GM19043 (cell line): ENCODE data around the gene BRICD5.

ENCODE experiments used
- ATAC-seq: cut with Tn5 transposase; IDR thresholded peaks from one replicate; pipeline ENCODE4 v1.9.1; 2021; ENCODE audit warnings: low read depth; ENCODE audit not compliant: unreplicated experiment

BRICD5 gene

DNA sequence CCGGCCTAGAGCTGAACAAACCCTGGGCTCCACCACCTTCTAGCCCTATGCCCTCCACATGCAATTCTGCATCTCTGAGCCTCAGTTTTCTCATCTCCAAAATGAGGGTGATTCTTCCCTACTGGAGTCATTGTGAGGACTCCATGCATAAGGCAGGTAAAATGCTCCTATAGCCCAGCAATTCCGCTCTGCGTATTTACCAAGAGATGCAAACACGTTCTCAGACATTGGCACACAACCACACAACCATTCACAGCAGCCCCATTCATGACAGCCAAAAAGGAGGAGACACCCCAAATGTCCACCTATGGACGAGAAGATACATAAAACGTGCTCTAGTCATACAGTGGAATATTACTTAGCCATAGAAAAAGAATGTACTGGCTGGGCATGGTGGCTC is 10.3 kb downstream of the BRICD5 start:
- ATAC-seq: no peak

DNA sequence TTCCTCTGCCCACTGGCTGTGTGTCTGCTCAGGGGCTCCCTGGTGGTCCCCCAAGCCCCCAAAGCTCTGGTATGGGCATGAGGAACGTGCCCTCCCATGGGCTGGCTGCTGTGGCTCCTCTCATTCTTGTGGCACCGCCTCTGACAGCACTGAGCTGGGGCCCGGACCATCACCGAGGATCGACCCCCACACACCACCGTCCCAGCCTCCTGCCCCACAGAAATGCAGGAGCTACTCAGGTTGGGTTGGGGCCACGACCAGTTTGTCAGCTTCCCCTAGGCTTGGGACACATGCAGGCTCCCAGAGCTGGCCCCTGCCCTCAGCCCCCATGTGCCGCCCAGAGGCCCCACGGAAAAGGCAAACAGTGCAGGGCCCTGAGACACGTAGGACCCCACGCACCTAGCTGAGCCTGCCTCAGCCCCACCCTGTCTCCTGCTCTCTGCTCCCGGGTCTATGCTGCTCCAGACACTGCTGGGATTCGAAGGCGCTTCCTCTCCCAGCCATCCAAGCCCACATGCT is 11.0 kb downstream of the BRICD5 start:
- no peak for ATAC-seq

DNA sequence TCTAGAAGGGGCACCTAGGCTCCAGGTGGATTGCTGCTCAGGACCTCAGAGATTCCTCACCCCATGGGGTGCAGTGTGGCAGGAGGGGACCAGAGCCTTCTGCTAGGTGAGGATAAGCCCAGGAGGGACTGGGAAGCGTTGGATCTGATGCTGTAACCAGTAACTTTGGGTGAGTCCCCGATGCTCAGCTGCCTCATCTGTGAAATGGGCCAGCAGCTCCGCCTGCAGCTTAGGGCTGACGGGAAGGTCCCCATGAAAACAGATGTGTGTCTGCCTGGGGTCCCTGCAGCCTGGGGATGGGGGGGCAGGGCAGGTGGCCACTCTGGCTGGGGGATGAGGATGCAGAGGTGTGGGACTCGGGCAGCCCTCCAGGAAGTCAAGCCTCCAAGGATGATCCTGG is 11.6 kb downstream of the BRICD5 start:
- no peak for ATAC-seq

DNA sequence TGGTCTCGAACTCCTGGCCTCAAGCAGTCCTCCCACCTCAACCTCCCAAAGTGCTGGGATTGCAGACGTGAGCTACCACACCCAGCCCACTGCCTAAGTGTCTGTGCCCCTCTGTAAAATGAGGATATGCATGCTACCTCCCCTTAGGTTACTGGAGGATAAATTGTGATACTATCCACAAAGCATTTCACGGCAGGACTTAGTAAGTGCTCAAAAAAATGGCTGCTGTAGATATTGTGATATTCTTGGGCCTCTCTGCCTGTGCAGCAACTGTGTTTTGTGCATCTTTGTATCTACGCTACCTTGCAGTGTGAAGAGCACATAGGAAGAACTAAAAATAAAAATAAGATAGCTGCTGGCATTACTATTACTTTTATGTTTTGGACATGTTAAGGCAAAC is 12.4 kb downstream of the BRICD5 start:
- ATAC-seq: no peak

DNA sequence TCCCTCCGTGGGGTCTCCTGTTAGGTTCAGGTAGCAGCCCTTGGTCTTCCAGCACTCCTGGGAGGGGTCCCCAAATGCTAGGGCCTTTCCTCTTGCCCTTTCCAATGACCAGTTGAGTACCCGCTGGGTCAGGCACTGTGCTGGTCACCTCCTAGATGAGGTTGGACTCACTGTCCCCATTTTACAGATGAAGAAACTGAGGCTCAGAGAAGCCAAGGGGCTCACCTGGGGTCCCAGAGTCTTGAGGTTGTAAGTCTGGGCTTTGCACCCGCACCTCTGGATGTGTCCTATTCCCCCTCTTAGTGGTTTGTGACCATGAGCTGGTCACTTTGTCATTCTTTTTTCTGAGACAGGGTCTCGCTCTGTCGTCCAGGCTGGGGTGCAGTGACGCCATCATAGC is 12.9 kb downstream of the BRICD5 start:
- no peak for ATAC-seq

DNA sequence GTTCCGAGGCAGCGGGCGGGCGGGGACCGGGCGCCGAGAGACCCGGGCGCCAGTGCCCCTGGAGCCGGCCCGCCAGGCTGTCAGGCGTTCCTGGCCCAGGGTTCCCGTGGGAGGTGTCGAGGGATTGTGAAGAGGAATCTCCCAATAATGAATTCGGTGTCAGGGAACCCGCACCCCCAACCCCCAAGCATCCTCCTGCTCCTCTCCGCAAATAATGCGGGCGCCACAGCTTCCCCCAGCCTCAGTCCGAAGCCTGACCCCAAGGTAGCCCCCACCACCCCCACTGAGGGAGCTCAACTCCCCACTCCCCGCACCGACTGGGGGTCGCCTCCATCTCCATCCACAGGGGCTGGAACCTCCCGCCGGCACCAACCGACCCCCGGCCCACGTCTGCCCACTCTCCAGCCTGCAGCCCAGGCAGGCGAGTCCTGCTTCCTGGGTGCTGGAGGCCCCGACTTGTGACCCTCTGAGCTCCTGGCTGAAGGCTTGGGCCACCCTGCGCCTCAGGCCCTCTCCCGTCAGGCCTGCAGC is 13.6 kb downstream of the BRICD5 start:
- ATAC-seq: no peak

DNA sequence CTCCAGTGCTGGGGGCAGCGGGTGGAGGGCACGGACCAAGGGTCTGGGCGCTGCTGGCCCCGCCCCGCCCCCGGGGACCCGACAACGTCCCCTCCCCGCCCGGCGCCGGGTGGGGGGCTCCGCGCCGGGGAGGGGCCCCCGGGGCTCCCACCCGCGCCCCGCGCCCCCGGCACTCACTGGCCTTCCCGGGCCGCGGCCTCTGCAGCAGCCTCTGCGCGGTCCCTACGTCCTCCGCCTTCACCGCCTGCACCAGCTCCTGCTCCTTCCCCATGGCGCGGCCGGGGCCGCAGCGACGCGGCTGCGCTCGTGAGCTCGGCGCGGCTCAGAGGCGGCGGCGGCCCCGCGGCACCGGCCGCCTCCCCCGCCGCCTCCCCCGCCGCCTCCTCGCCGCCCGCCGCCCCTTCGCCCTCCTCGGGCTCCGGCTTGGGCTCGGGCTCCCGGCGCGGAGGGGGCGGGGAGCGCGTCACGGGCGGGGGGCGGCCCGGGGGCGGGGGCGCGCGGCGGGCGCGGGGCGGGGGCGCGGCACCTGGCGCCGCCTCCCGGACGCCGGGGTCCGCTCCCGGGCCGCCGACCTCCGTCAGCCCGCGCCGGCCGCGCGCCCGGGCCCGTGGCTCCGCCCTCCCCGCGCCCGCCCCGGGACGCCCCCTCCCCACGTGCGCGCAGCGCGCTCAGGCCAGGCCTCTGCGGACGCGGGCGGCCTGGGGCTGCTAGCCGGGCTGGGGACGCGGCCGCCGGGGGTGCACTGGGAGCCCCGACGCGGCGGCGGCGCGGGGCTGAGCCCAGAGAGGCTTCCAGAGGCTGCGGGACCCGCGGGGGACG is 14.3 kb downstream of the BRICD5 start, which contains the start of gene CASKIN1:
CASKIN1 (minus strand) TSS at position 444 of the 819 bp plus-strand sequence; CDS start at position 271, 173 bp downstream.
- no peak for ATAC-seq

DNA sequence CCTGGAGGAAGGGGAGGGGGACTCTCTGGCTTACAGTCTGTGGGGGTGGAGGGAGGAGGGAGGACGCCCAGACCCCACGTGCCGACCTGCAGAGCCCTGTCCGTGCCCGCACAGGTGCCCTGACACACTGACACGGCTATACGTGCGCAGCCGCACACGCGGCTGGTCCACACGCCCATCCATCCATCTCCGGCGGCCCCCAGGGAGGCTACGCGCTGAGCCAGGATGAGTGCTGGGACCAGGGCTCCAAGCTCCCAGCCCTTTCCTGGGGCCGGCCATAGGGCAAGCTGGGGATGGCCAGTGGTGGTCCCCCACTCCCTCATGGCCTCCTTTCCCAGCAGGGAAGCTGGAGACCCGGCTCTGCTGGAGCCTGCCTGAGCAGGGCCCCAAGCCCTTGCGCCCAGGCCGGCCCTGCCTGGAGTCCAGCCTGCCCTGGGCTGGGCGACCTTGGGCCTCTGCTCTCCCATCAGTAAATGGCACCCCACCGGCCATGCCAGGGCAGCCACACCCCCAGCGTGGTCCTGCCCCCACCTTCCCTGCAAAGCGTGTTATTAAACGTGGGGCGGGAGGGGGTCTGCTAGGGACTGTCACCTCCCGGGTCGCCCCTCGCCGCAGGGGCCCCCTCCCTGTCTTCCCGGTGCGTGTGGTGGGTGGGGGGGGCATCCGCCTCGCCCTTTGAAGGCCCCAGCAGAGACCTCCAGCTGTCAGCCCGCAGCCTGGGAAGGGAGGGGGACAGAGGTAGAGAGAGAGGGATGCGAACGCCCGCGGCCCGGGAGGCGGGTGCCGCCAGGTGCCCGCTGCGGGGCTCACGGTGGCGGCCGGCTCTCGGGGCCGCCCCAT is 15.1 kb downstream of the BRICD5 start:
- ATAC-seq: no peak

DNA sequence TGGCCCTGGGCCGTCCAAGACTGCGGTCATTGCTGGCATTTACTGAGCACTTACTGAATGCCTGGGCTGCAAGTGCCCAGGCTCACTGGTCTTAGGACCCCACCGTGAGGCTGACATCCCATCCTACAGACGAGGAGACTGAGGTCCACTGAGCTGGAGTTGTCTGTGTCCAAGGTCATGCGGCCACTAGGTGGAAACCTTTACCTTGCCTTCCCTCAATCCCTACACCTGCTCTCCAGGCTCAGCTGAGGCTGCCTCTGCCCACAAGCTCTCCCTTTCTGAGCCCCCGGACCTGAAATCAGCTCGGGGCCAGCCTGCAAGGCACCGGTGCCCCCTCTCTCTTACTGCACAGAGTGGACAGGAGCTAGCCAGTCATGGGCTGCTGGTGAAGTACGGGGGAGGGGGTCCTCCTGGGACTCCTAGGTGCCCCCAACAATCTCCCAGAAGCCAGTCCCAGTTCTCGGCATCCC is 15.8 kb downstream of the BRICD5 start:
- ATAC-seq: no peak

DNA sequence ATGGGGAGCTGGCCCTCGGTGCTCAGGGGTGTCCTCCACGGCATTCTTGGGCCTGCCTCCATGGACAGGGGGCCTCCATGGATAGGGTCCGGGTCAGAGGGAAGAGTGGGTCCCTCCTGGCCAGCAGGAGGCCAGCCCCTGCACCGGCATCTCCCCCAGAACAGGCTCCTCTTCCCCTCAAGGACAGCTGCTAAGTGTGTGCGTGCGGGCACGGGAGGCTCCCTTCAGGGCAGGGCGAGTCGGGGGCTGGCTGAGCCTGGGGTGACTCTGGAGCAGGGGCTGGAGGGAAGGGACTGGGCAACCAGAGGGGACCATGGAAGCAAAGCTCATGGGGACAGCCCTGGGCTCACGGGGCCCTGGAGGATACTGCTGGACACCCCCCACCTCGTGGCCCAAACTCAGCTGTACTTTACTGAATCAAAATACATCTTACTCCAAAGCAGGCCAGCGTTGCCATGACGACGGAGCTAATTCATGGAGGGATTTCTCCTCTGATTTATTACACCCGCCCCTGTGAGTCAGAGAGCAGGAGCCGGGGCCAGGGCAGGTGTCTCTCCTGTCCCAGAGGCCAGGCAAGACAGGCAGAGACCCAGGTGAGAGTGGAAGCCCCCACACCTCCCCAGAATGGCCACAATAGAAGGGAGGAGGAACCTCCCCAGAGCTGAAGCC is 16.4 kb downstream of the BRICD5 start:
- no peak for ATAC-seq

DNA sequence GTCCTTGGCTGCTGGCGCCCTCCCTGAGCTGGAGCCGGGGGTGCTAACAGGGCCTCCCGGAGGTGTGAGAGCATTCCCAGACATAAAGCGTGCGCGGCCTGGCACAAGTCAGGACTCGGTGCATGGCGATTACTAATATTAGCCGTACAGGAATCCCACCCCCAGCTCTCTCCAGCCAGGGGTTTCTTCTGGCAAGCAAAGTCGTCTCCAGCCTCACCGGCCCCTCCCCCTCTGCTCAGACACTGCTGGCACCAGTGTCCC is 19.3 kb downstream of the BRICD5 start:
- no peak for ATAC-seq

DNA sequence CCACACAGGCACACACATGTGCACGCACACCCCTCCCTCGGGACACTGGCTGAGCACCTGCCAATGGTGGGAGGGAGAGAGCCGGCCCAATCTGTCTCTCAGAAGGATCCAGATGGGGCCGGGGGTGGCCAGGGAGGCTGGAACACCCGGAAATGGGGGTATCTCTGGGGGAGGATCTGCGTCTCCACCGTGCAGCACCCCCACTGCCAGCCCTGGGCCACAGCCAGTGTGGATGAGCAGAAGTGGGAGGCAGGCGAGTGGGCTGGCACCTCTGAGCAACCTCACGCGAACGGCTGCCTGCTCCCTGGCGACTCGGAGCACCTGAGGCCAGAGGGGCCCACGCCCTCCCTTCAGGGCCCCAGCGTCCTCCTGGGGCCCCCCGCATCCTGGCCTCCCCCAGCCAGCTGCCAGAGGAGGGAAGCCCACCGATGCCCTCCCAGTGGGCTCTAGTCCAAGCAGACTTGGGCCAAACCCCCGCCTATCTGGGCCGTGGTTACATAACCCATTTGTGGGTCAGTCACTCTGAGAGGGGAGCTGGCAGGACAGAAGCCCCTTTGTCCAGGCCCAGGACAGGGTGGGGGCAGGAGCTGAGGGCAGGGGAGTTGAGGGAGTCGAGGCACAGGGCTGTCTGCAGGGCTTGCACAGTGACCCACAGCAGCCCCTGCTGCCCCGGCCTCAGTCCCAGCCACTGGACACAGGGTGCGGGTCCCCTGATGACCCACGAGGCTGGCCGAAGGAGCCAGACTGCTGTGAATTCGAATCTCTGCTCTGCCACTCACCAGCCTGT is 19.8 kb downstream of the BRICD5 start:
- no peak for ATAC-seq

DNA sequence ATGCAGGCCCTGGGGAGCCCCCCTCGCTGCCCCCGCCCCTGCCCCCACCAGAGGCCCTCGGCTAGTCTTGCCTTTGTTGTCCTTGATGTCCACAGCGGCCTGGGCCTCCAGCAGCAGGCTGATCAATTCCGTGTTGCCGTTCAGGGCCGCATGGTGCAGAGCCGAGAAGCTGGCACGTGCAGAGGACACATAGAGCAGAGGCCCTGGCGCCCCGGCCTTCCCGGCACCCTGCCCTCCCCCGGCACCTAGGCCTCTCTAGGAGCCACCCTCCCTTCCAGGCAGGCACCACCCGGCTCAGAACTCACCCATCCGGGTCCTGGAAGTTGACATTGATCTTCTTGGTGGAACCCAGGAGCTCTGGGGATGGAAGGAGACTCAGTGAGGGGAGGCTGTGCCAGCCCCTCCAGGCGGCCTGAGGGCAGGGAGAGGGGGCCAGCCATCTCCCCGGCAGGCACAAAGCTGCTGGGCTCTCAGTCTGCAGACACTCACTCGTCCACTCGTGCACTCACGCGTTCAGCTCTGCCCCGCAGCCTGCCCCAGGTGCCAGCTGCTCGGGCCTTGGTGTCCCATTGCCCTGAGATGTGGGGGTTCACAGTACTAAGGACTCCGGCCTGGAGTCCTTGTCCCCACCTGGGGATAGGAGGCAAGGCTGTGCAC is 20.5 kb downstream of the BRICD5 start:
- ATAC-seq: no peak

DNA sequence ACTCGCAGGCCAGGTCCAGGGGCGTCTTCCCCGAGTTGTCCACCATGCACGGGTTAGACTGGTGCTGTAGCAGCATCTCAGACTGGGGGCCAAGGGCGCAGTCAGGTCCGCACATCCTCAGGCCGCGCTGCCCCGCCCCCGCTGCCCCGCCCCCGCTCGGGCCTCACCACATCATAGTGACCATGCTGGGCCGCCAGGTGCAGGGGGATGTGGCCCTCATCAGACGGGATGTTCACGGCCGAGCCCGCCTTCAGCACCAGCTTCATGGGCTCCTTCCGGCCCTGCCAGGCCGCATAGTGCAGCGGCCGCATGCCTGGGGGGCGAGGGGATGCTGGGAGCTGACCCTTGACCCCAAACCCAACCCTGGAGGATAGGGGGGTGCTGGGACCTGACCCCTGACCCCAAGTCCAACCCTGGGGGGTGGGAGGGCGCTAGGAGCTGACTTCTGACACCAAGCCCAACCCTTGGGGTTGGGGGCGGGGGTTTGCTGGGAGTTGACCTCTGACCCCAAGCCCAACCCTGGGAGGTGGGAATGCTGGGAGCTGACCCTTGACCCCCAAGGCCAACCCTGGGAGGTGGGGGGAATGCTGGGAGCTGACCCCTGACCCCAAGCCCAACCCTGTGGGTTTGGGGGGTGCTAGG is 21.3 kb downstream of the BRICD5 start:
- no peak for ATAC-seq

DNA sequence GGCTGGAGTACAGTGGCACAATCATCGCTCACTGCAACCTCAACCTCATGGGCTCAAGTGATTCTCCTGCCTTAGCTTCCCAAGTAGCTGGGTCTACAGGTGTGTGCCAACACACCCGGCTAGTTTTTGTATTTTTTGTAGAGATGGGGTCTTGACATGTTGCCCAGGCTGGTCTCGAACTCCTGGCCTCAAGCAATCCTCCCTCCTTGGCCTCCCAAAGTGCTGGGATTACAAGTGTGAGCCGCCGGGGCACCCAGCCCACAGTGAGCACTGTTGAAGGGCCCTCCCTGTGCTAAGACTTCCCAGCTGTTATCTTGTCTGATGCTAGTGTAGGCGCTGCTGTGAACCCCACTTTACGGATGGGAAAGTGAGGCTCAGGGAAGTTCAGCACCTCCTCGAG is 22.3 kb downstream of the BRICD5 start:
- no peak for ATAC-seq

DNA sequence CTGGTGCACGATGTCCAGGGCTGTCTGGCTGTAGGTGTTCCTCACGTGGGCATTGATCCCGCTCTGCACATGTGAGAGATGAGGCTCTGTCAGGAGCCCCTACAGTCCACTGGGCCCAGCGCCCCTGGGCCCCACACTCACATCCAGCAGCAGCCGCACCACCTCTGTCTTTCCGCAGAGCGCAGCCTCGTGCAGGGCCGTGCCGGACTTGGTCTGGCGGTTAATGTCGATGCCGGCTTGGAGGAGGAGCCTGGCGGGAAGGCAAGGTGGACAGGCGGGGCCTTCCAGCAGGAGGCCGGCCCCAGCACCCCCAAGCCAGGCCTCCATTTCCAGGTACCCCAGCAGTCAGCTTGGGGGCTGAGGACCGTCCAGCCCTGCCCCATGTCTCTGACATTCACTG is 23.5 kb downstream of the BRICD5 start:
- no peak for ATAC-seq

DNA sequence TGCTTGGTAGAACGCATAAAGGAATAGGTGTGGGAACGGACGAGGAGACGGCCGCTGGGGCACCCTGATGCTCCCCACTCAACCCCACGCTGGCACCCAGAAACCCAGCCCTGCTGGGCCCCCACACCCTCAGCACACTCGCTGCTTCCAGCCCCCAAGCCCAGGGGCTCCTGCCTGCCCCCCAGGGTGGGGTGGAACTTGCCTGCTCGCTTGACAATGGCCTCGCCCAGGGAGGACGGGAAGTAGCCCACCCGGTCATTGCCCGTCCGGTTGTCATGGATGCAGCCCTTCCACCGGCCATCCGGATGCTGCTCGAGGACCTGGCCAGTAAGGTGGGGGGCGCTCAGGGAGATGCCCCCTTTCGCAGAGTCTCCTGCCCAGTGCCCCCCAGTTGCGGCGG is 24.2 kb downstream of the BRICD5 start:
- ATAC-seq: no peak

DNA sequence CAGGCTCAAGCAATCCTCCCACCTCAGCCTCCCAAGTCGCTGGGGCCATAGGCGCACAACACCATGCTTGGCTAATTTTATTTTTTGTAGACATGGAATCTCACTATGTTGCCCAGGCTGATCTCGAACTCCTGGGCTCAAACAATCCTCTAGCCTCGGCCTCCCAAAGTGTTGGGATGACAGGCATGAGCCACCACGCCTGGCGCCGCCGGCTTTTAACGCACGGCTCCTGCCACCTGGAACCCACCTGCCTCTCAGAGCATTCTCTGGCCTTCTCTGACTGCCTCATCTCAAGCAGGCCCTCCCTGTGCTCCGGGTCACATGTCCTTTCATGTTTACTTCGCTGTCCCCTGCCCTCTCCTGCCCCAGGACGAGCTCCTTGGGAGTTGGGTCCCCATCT is 24.6 kb downstream of the BRICD5 start:
- no peak for ATAC-seq

DNA sequence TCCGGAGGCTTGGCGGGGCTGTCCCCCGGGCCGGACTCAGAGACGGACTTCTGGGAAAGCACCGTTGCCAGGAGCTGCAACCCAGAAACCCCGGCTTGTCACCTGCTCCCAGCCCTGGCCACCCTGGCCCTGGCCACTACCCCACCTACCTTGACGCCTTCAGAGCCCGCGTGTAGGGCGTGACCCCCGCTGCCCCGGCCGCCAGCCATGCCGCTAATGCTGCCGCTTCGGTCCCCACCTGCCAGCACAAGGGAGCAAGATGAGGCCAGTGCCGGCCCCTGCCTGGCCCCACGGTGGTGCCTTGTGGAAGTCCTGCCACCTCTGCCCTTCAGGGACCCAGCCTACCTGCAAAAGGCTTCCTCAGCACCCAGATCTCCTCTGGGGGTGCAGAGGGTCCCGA is 25.7 kb downstream of the BRICD5 start:
- no peak for ATAC-seq
